D721Med (cell line): ENCODE results near the gene CPSF3.

Experiments
- DNase-seq: peaks from one replicate; pipeline ENCODE4 v3.0.0; 2011; ENCODE audit warnings: low spot score; ENCODE audit not compliant: insufficient read length
- FAIRE-seq: peaks from 2 replicates; lab custom pipeline; 2011; peaks lifted over from hg19 to GRCh38; lab: Jason Lieb, UNC
- CTCF ChIP-seq: IDR thresholded peaks from 2 replicates; pipeline ENCODE4 v1.5.1; 2012; ENCODE audit warnings: mild to moderate bottlenecking, control low read depth; ENCODE audit not compliant: insufficient read depth; ENCODE audit errors: missing control alignments

CPSF3 gene

GRCh38 chr2:9380702-9381628 lies 42.5 kb upstream of the CPSF3 start:
- DNase-seq (no peak), FAIRE-seq (no peak)
- no peak for TF ChIP-seq CTCF

GRCh38 chr2:9382604-9383235 lies 40.7 kb upstream of the CPSF3 start:
- FAIRE-seq (no peak), DNase-seq (no peak)
- TF ChIP-seq CTCF, result no peak

- FAIRE-seq, result no peak
- no peak for DNase-seq
- no peak for TF ChIP-seq CTCF
Measured at GRCh38 chr2:9384521-9384920, 38.9 kb upstream of the CPSF3 start.

GRCh38 chr2:9385841-9386240 lies 37.6 kb upstream of the CPSF3 start:
- FAIRE-seq (no peak), DNase-seq (no peak)
- no peak for TF ChIP-seq CTCF

- FAIRE-seq, result no peak
Measured at GRCh38 chr2:9388199-9388681, 35.2 kb upstream of the CPSF3 start.

More at GRCh38 chr2:9388199-9388681, 35.2 kb upstream of the CPSF3 start:
- no peak for DNase-seq
- TF ChIP-seq CTCF, result no peak
